Subcutaneous abdominal adipose tissue (tissue), 5 donors: ENCODE data around the gene ZBTB40.

Experiments
- H3K27ac ChIP-seq: one replicate; pipeline ENCODE4 v1.7.0; 2013; ENCODE audit warnings: low read depth, mild to moderate bottlenecking, inconsistent platforms, low read length, moderate library complexity
- H3K27me3 ChIP-seq, 5 donors: one replicate each; pipeline ENCODE4 v1.7.0; 2013; ENCODE audit warnings: low read length in 5 of 5, inconsistent platforms in 1 of 5; ENCODE audit not compliant: control insufficient read depth in 5 of 5, insufficient read depth in 4 of 5
- H3K36me3 ChIP-seq, 5 donors: one replicate each; pipeline ENCODE4 v1.7.0; 2013; ENCODE audit warnings: low read length in 5 of 5; ENCODE audit not compliant: control insufficient read depth in 5 of 5, insufficient read depth in 5 of 5
- H3K4me1 ChIP-seq, 5 donors: one replicate each; pipeline ENCODE4 v1.7.0; 2013; ENCODE audit warnings: low read length in 5 of 5, mild to moderate bottlenecking in 3 of 5, moderate library complexity in 1 of 5; ENCODE audit not compliant: control insufficient read depth in 5 of 5, insufficient read depth in 5 of 5
- H3K4me3 ChIP-seq, 5 donors: one replicate each; pipeline ENCODE4 v1.7.0; 2013; ENCODE audit warnings: low read length in 5 of 5, low read depth in 1 of 5
- H3K9ac ChIP-seq, 5 donors: one replicate each; pipeline ENCODE4 v1.7.0; 2013; ENCODE audit warnings: low read length in 5 of 5, mild to moderate bottlenecking in 4 of 5, moderate library complexity in 3 of 5
- H3K9me3 ChIP-seq, 5 donors: one replicate each; pipeline ENCODE4 v1.7.0; 2013; ENCODE audit warnings: low read length in 5 of 5; ENCODE audit not compliant: control insufficient read depth in 5 of 5
- donor health status: healthy.
- donor health status: healthy.
- donor health status: healthy.
- donor health status: healthy.
- donor health status: healthy.

The ZBTB40 gene

GRCh38 chr1:22573237-22573636 lies 121.6 kb downstream of the ZBTB40 start:
- no peaks in the 10 kb centered on the region for H3K36me3 ChIP-seq
- no peak overlapping the region for H3K27ac ChIP-seq
- no peak overlapping the region for H3K4me3 ChIP-seq
- peaks cover 11 to 34% (median 21%) of the 10 kb centered on the region in 5 donors for H3K27me3 ChIP-seq
- H3K9ac ChIP-seq = no peak overlapping the region
- no peaks in the 10 kb centered on the region for H3K4me1 ChIP-seq
- H3K9me3 ChIP-seq = peaks cover 0 to 5% (median 0%) of the 10 kb centered on the region in 5 donors

- Histone ChIP-seq H3K4me3 (no peak overlapping the region), H3K27ac (no peak overlapping the region), H3K36me3 (no peaks in the 10 kb centered on the region), H3K9me3 (peaks cover 0 to 6% (median 0%) of the 10 kb centered on the region in 5 donors), H3K4me1 (no peaks in the 10 kb centered on the region), H3K27me3 (peaks cover 11 to 25% (median 20%) of the 10 kb centered on the region in 5 donors), H3K9ac (no peak overlapping the region)
Observed at GRCh38 chr1:22575532-22576149, 124.0 kb downstream of the ZBTB40 start.

DNA sequence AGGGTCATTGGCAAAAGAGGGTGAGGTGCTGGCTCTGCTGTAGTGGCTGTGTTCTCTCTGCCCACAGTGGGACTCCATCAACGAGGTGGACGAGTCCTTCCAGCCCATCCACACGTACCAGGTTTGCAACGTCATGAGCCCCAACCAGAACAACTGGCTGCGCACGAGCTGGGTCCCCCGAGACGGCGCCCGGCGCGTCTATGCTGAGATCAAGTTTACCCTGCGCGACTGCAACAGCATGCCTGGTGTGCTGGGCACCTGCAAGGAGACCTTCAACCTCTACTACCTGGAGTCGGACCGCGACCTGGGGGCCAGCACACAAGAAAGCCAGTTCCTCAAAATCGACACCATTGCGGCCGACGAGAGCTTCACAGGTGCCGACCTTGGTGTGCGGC lies 124.5 kb downstream of the ZBTB40 start:
- Histone ChIP-seq H3K36me3 (no peaks in the 10 kb centered on the region), H3K27me3 (peaks cover 11 to 21% (median 18%) of the 10 kb centered on the region in 5 donors), H3K4me3 (no peak overlapping the region), H3K27ac (no peak overlapping the region), H3K9ac (no peak overlapping the region), H3K4me1 (no peaks in the 10 kb centered on the region), H3K9me3 (peaks cover 0 to 6% (median 0%) of the 10 kb centered on the region in 5 donors)

DNA sequence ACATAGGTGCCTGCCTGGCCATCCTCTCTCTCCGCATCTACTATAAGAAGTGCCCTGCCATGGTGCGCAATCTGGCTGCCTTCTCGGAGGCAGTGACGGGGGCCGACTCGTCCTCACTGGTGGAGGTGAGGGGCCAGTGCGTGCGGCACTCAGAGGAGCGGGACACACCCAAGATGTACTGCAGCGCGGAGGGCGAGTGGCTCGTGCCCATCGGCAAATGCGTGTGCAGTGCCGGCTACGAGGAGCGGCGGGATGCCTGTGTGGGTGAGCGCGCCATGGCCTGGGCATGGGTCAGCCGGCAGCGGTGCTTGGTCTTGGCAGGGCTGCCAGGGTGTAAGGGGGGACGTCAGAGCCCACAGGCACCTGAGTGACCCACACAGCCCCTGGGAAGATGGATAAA lies 125.0 kb downstream of the ZBTB40 start:
- H3K9ac ChIP-seq = no peak overlapping the region
- no peaks in the 10 kb centered on the region for H3K4me1 ChIP-seq

GRCh38 chr1:22578732-22579361 lies 127.2 kb downstream of the ZBTB40 start:
- H3K4me3 ChIP-seq = no peak overlapping the region
- no peak overlapping the region for H3K9ac ChIP-seq
- no peak overlapping the region for H3K27ac ChIP-seq
- no peaks in the 10 kb centered on the region for H3K4me1 ChIP-seq
- H3K27me3 ChIP-seq = peaks cover 0 to 8% (median under 1%) of the 10 kb centered on the region in 5 donors
- no peaks in the 10 kb centered on the region for H3K36me3 ChIP-seq
- peaks cover 0 to 6% (median 0%) of the 10 kb centered on the region in 5 donors for H3K9me3 ChIP-seq

More for the DNA sequence above, 125.0 kb downstream of the ZBTB40 start:
- Histone ChIP-seq H3K27ac (no peak overlapping the region), H3K9me3 (peaks cover 0 to 6% (median 0%) of the 10 kb centered on the region in 5 donors), H3K36me3 (no peaks in the 10 kb centered on the region), H3K27me3 (peaks cover 6 to 18% (median 16%) of the 10 kb centered on the region in 5 donors), H3K4me3 (no peak overlapping the region)

- Histone ChIP-seq H3K9me3 (peaks cover 0 to 6% (median 0%) of the 10 kb centered on the region in 5 donors), H3K4me1 (peaks cover 0 to 6% (median 3%) of the 10 kb centered on the region in 5 donors), H3K9ac (no peak overlapping the region), H3K36me3 (no peaks in the 10 kb centered on the region), H3K27ac (no peak overlapping the region), H3K27me3 (peaks cover 0 to 8% (median 0%) of the 10 kb centered on the region in 5 donors), H3K4me3 (no peak overlapping the region)
Observed at GRCh38 chr1:22579541-22580155, 128.0 kb downstream of the ZBTB40 start.
